NCI-H187 treated with DMSO at 0.1 percent for 48 hours (cell line): ENCODE measurements around the gene MLXIP.

Experiments
- DNase-seq: peaks from one replicate; lab custom pipeline; 2025; lab: John Stamatoyannopoulos, UW

Gene MLXIP

DNA sequence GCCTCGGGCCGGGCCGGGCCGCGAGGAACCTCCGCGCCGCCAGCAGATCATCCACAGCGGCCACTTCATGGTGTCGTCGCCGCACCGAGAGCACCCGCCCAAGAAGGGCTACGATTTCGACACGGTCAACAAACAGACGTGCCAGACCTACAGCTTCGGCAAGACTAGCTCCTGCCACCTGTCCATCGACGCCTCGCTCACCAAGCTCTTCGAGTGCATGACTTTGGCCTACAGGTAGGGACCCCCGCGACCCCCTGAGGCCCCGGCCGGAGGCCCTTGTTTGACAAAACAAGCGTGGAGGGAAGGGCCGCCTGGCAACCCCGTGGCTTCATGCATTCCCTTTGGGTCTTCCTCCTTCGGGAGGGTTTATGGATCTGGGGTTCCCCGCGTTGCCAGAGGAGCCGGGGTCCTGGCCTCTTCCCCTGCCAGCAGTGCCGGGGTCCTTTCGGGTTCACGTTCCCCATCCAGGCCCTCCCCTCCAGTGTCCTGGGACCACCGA lies 526 bp downstream of the MLXIP start:
- DNase-seq, result no peak

DNA sequence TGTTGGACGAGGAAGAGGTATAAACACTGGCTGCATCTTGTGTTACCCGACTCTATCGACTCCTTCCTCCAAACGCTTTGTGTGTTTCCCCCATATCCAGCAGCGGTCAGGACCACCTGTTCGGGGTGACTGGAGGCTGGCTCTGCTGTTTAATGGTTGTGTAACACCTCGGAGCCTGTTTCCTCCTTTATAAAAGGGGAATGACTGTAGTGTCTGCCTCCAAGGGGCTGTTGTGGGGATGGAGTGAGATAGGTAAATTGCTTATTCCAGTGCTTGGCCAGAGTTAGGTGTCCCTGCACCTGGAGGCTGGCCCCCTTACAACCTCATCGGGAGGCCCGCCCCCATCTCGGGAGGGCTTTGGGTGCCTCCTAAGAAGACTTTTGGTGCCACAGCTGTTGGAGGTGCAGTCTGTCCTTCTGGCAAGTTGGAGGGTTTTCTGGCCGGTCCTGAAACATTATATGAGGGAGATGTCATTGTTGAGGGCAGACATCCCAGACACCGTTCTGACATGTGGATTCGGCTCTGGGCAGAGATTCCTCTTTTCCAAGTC lies 1.1 kb downstream of the MLXIP start:
- no peak for DNase-seq

- DNase-seq, result no peak
Measured at GRCh38 chr12:122080149-122081082, 1.9 kb downstream of the MLXIP start.

DNA sequence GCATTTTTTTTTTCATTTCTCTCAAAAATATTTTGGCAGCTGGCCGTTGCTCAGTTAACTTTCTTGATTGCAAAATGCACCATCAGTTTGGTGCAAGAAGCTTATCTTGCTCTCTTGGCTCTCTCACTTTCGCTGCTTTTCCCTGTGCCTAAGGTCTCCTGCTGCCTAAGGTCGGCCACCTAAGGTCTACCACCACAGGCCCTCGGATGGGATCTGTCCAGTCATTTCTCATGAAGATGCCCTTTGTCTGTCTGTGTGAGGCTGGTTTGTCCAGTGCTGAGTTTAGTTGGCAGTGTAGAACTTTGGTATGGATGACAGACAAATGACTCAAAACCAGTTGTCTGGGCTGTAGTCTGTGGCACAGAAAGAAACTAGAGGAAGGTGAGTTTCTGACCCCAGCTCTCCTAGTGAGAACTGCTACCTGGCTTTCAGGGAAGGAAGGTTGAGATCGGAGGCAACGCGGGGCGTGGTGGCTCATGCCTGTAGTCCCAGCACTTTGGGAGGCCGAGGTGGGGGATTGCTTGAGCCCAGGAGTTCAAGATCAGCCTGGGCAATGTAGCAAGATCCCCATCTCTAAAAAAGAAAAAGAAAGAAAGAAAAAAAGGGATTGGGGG lies 2.6 kb downstream of the MLXIP start:
- no peak for DNase-seq

DNA sequence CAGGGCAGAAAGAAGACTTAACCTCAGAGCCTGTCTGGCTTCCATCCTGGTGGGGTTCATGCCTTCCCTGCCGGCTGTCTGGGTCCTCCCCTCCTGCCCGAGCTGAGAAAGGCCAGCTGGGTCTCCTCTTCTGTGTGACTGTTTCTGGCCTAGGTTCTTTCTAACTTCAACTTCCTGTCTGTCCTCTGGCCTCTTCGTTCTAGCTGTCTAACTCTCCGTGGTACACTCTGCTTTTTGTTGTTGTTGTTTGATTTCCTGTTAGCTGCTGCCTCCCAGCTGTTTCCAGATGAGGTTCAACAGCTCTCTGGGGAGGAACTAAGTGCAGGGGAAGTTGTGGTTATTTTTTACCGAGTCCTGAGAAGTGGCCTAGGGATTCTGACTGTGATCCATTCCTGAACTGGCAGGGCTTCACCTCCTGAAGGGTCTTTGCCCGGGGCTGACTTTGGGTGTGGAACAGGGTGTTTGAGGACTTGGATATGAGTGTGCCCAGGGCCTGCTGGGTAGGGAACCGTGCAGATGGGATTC lies 3.2 kb downstream of the MLXIP start:
- DNase-seq, result no peak

- no peak for DNase-seq
Measured at GRCh38 chr12:122082621-122083356, 4.2 kb downstream of the MLXIP start.

DNA sequence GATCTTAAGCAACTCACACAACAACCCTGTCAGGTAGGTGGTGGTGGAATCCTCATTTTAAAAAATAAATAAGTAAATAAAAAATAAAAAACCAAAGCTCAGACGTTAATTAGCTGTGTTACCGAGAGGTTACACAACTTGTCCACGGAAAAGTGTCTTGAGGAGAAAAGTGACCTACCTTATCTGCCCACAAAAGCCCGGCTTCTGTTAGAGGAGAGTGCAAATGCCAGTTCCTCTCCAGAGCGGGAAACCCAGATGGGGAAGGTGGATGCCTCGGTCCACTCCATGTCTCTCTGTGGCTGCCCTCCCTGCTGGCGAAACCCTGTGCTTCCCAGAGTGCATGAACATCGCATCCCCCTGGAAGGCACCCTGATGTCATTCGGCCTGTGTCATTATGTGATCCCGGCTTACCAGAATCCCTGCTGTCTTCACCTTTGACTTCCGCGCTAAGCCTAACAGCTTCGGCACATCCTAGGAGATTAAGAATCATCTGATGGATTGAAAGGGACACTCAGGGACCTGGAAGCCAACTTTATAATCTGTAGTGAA lies 6.4 kb downstream of the MLXIP start:
- DNase-seq, result no peak

DNA sequence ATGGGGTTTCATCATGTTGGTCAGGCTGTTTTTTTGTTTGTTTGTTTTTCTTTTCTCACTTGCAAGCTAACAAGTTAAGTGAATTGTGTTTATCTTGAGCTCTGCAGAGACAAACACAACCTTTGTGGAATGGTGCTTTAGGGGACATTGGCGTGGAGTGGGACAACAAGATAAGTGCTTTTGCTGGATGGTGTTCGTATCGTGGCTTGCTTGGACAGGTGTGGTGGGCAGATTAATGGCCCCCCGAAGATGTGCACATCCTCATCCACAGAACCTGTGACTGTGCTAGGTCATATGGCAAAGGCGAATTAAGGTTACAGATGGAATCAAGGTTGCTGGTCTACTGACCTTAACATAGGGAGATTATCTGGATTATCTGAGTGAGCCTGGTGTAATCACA lies 7.0 kb downstream of the MLXIP start:
- no peak for DNase-seq

DNA sequence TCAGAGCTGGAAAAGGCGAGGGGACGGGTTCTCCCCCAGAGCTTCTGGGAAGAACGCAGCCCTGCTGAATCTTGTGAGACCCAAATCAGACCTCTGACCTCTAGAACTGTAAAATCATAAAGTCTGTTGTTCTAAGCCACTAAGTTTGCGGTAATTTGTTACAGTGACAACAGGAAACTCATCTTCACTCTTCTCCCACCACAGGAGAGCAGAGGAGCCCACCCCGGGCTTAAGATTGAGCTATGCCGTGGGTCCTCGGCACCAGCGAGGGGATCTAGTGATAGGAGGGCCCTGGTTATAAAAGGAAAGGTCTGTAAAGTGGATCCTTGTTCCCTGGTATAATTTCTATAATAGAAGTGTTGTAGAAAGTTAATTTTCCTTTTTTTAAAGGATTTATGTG lies 7.6 kb downstream of the MLXIP start:
- no peak for DNase-seq

- DNase-seq, result no peak
Measured at GRCh38 chr12:122086641-122087285, 8.2 kb downstream of the MLXIP start.

DNA sequence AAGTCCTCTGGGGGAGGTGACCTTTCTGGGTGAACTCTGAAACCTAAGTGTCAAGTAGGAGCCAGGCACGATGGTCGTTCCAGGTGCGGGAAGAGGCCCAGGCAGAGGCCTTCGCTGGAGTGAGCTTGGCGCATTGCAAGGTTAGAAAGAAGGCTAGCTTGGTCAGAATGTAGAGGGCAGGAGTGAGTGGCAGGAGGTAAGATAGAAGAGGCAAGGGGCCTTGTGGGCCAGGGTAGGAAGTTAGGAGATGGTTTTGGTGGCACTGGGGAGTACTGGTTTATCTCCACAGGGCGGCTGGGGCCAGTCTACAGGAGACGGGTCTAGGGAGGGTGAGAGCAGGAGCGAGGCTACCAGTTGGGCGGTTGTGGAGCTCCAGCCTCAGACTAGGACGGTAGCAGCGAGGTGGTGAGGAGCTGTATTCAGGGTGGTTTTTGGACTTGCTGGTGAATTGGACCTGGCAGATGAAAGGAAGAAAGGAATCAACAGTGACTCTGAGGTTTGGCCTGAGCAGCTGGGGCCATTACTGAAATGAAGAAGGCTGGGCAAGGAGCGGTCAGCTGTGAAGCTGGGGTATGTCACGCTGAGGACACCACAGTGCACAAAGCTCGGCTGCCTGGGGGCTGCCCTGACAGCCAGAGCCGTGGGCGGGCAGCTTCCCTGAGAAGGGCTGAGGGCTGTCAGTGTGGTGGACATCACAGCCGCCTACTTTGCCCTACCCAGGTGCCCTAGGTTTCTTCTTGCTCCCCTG lies 9.0 kb downstream of the MLXIP start:
- no peak for DNase-seq

DNA sequence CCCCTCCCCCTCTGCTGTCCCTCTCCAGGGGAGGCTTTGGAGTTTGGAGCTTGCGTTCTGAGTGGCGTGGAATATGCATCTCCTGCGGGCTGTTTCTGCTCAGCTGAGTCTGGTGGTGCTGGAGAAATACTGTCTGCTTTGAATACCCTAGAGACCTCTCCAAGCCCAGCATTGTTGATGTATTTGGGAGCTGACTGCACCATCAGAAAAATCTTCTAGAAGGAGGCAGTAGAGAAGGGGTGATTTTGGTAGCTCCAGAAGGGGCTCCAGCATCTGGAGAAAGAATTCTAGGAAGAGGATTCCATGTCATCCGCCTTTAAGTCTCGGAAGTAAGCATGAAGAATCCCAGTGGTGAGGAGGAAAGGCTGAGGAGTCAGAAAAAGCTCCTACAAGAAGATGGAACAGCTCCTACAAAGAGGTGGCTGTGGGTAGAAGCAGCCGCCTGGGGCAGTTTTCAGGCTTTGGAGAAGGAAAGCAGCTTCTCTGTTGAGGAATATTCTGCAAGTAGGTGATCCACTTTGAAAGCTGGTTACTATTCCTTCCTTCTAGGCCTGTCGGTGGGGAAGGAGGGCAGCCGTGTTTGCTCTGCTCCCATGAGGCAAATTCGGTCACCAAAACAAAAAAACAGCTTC lies 9.7 kb downstream of the MLXIP start:
- DNase-seq, result no peak

DNA sequence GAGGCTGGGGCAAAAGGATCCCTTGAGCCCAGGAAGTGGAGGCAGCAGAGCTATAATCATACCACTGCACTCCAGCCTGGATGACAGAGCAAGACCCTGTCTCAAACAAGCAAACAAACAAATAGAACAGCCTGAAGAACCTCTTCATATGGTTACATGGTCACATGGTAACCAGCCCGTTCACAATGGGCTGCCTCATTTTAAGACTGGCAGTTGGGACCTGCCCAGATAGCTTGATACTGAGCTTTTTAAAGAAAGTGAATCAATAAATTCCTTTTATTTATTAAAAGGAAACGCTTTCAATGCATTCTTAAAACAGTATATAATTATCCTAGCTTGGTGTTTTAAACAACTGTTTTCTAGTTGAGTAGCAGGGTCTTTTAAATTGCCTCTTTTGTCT lies 10.5 kb downstream of the MLXIP start:
- DNase-seq, result no peak

GRCh38 chr12:122090759-122091515 lies 12.4 kb downstream of the MLXIP start:
- no peak for DNase-seq

- no peak for DNase-seq
Measured at GRCh38 chr12:122093098-122093883, 14.7 kb downstream of the MLXIP start.

- DNase-seq, result no peak
Measured at GRCh38 chr12:122094137-122094734, 15.7 kb downstream of the MLXIP start.

DNA sequence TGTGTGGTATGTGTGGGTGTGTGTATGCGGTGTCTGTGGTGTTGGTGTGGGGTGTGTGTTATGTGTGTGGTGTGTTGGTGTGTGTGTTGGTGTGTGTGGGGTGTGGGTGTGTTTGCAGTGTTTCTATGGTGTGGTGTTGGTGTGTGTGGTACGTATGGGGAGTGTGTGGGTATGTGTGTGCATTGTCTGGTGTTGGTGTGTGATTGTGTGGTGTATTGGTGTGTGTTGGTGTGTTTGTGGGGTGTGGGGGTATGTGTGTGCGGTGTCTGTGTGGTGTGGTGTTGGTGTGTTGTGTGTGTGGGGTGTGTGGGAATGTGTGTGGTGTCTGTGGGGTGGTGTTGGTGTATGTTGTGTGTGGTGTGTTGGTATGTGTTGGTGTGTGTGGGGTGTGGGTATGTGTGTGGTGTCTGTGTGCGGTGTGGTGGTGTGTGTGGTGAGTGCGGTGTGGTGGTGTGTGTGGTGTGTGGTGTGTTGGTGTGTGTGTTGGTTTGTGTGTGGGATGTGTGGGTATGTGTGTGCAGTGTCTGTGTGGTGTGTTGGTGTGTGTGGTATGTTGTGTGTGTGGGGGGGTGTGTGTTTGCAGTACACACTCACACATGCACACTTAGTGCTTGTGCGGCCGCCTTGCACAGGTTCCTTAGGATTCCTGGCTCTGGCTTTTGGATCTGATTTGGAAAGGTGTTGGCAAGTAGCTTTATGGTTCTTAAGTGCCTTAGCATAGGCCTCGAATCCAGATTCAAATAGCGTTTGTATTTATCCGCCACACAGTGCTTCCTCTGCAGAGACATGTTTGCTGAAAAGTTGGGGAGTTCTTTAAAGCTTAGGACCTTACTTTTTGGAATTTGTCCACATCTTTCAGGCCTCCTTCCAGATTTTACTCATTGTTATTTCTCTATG lies 16.4 kb downstream of the MLXIP start:
- no peak for DNase-seq
